HCT116 (cell line): ENCODE results near the gene POP4. TPM values are rescaled to one million over a fixed set of nuclear protein-coding genes. Genes with fewer than 3 reads are reported as not detected.

Experiments used
- ATAC-seq: fragments of 200-7000 bp; cut with Tn5 transposase; 2 replicates; pipeline ENCODE4 v1.9.1; 2020; ENCODE audit warnings: mild to moderate bottlenecking, moderate library complexity
- BruUV-seq: library from RNA; stranded (reverse); fragments of 400-500 nt; replicated peaks from 2 replicates; lab custom pipeline; 2021; lab: Mats Ljungman, UMichigan
- CTCF ChIA-PET: fragments of 300-600 bp; sonication (Branson Sonifier 250); formaldehyde crosslinking; loops from one replicate; lab custom pipeline; 2021; ENCODE audit warnings: antibody characterized with exemption; lab: Charles Lee
- POLR2A ChIA-PET: fragments of 300-600, 350-600 bp; sonication (Branson Sonifier 250); formaldehyde crosslinking; loops from one replicate; lab custom pipeline; 2021; ENCODE audit warnings: antibody characterized with exemption; lab: Charles Lee
- RAD21 ChIA-PET, 2 experiments: fragments of 300-600 bp; sonication (Branson Sonifier 250); formaldehyde crosslinking; loops; one replicate each; lab custom pipeline; 2023; ENCODE audit warnings: low total read pairs in 2 of 2; ENCODE audit not compliant: uncharacterized antibody in 2 of 2, unreplicated experiment in 2 of 2, low non-redundant PET in 1 of 2; lab: Charles Lee
- DNase-seq: peaks from one replicate; pipeline ENCODE4 v3.0.0-alpha.2; 2010; ENCODE audit warnings: low read depth, low spot score
- H2AFZ ChIP-seq: fragments of 200-600 bp; shearing (Covaris generic), sonication (generic); 2 replicates; pipeline ENCODE4 v1.6.1; 2017; ENCODE audit warnings: low read depth, mixed run types, mixed read lengths, antibody characterized with exemption, low read length; ENCODE audit not compliant: poor library complexity, severe bottlenecking
- H3K27ac ChIP-seq: 2 replicates; pipeline ENCODE4 v1.5.1; 2012; ENCODE audit warnings: low read depth, low read length
- H3K27me3 ChIP-seq: fragments of 200-600 bp; sonication (generic); 2 replicates; pipeline ENCODE4 v1.6.1; 2016; ENCODE audit warnings: mixed run types, low read length, mixed read lengths; ENCODE audit not compliant: insufficient read depth
- H3K36me3 ChIP-seq, 2 experiments: fragments of 200-500 bp in 1 of 2; fragments of 200-600 bp in 1 of 2; sonication (Bioruptor generic) in 1 of 2; sonication (generic) in 1 of 2; 2 replicates each; pipeline versions ENCODE4 v1.5.1 to v1.6.1; 2014 to 2016; ENCODE audit warnings: low read length in 2 of 2, inconsistent platforms in 1 of 2, mixed read lengths in 1 of 2, mixed run types in 1 of 2; ENCODE audit not compliant: insufficient read depth in 2 of 2, control insufficient read depth in 1 of 2
- H3K4me1 ChIP-seq, 2 experiments: fragments of 200-600 bp in 1 of 2; sonication (generic) in 1 of 2; 2 replicates each; pipeline versions ENCODE4 v1.5.1 to v1.6.1; 2012 to 2017; ENCODE audit warnings: low read length in 2 of 2, inconsistent platforms in 1 of 2, mild to moderate bottlenecking in 1 of 2, mixed read lengths in 1 of 2, mixed run types in 1 of 2, moderate library complexity in 1 of 2; ENCODE audit not compliant: insufficient read depth in 2 of 2, control insufficient read depth in 1 of 2
- H3K4me2 ChIP-seq: fragments of 200-600 bp; sonication (generic); 2 replicates; pipeline ENCODE4 v1.6.1; 2017; ENCODE audit warnings: mixed run types, low read length, mixed read lengths
- H3K4me3 ChIP-seq, 2 experiments: fragments of 200-600 bp in 1 of 2; sonication (generic) in 1 of 2; replicated peaks in 1 of 2; 2 replicates each; pipeline ENCODE4 v1.5.1; 2011 to 2016; ENCODE audit warnings: low read length in 2 of 2, control low read depth in 1 of 2, low read depth in 1 of 2, mild to moderate bottlenecking in 1 of 2, mixed read lengths in 1 of 2, mixed run types in 1 of 2
- H3K79me2 ChIP-seq: fragments of 200-600 bp; sonication (generic); 2 replicates; pipeline ENCODE4 v1.6.1; 2017; ENCODE audit warnings: mild to moderate bottlenecking, mixed run types, low read length, moderate library complexity, mixed read lengths; ENCODE audit not compliant: insufficient read depth
- H3K9ac ChIP-seq: fragments of 200-600 bp; sonication (generic); 2 replicates; pipeline ENCODE4 v1.6.1; 2016; ENCODE audit warnings: low read length, mixed read lengths
- H3K9me2 ChIP-seq: fragments of 200-600 bp; sonication (generic), shearing (Covaris generic); 2 replicates; pipeline ENCODE4 v1.6.1; 2017; ENCODE audit warnings: mixed run types, mild to moderate bottlenecking, moderate library complexity; ENCODE audit not compliant: insufficient read depth
- H3K9me3 ChIP-seq, 2 experiments: fragments of 200-500 bp in 1 of 2; fragments of 200-600 bp in 1 of 2; sonication (Bioruptor generic) in 1 of 2; sonication (generic) in 1 of 2; 2 replicates each; pipeline ENCODE4 v1.6.1; 2014 to 2017; ENCODE audit warnings: low read length in 2 of 2, mixed read lengths in 2 of 2, inconsistent platforms in 1 of 2, low read depth in 1 of 2, mild to moderate bottlenecking in 1 of 2, mixed run types in 1 of 2, moderate library complexity in 1 of 2; ENCODE audit not compliant: control insufficient read depth in 1 of 2, insufficient read depth in 1 of 2
- H4K20me1 ChIP-seq: fragments of 200-600 bp; sonication (generic), shearing (Covaris generic); 2 replicates; pipeline ENCODE4 v1.6.1; 2017; ENCODE audit warnings: mixed run types, mild to moderate bottlenecking, moderate library complexity; ENCODE audit not compliant: insufficient read depth
- CBX3 ChIP-seq: IDR thresholded peaks from 2 replicates; pipeline ENCODE4 v1.6.1; 2012; ENCODE audit warnings: low read depth
- CEBPB ChIP-seq: IDR thresholded peaks from 2 replicates; pipeline ENCODE4 v1.6.1; 2012; ENCODE audit warnings: low read depth
- CTCF ChIP-seq, 3 experiments: fragments of 200-600 bp in 1 of 3; sonication (generic) in 1 of 3; IDR thresholded peaks in 2 of 3; conservative IDR thresholded peaks in 1 of 3; 2 replicates each; pipeline ENCODE4 v1.5.1; 2012 to 2017; ENCODE audit warnings: low read depth in 2 of 3, low read length in 2 of 3, antibody characterized with exemption in 1 of 3, borderline replicate concordance in 1 of 3, control low read depth in 1 of 3, mild to moderate bottlenecking in 1 of 3, mixed read lengths in 1 of 3, mixed run types in 1 of 3, moderate library complexity in 1 of 3; ENCODE audit not compliant: insufficient read depth in 1 of 3
- EGR1 ChIP-seq: IDR thresholded peaks from 2 replicates; pipeline ENCODE4 v1.6.1; 2012; ENCODE audit warnings: low read depth
- EZH2phosphoT487 ChIP-seq: fragments of 200-600 bp; IDR thresholded peaks from 2 replicates; pipeline ENCODE4 v1.6.1; 2018; ENCODE audit warnings: antibody characterized with exemption, borderline replicate concordance
- FOSL1 ChIP-seq: IDR thresholded peaks from 2 replicates; pipeline ENCODE4 v1.6.1; 2012; ENCODE audit warnings: low read depth
- JUND ChIP-seq: IDR thresholded peaks from 2 replicates; pipeline ENCODE4 v1.6.1; 2012
- MAX ChIP-seq: IDR thresholded peaks from 2 replicates; pipeline ENCODE4 v1.6.1; 2012
- POLR2A ChIP-seq: IDR thresholded peaks from 2 replicates; pipeline ENCODE4 v1.7.0; 2011; ENCODE audit warnings: borderline replicate concordance; ENCODE audit not compliant: insufficient read depth, insufficient read length; ENCODE audit errors: extremely low read depth
- SIN3A ChIP-seq: IDR thresholded peaks from 2 replicates; pipeline ENCODE4 v1.6.1; 2012; ENCODE audit warnings: low read depth
- SP1 ChIP-seq: IDR thresholded peaks from 2 replicates; pipeline ENCODE4 v1.6.1; 2012; ENCODE audit warnings: low read depth
- TCF7L2 ChIP-seq: IDR thresholded peaks from 2 replicates; pipeline ENCODE4 v1.7.0; 2011; ENCODE audit warnings: borderline replicate concordance, inconsistent platforms; ENCODE audit not compliant: insufficient read depth, insufficient read length; ENCODE audit errors: extremely low read depth
- ZFX ChIP-seq: fragments of 450-650 bp; IDR thresholded peaks from 2 replicates; pipeline ENCODE4 v1.6.1; 2017
- ZNF274 ChIP-seq: fragments of 200-500 bp; sonication (Bioruptor generic); IDR thresholded peaks from 2 replicates; pipeline ENCODE4 v1.6.1; 2014; ENCODE audit warnings: mild to moderate bottlenecking, low read depth, low read length, inconsistent platforms
- intact Hi-C: fragments of 100-400 bp; cut with micrococcal nuclease; formaldehyde crosslinking; loops from 2 replicates; pipeline ENCODE4 v1.10.0; 2022
- total RNA-seq: library from RNA; stranded (reverse); gene quantifications from one replicate; pipeline ENCODE4 v1.2.1, GENCODE V29; 2021; ENCODE audit not compliant: unreplicated experiment

Gene POP4
- total RNA-seq, 1 experiment from 2014 or later = 61.2 TPM

- Histone ChIP-seq H3K79me2 (no peaks in the 10 kb centered on the region), H3K9me3 (no peaks in the 10 kb centered on the region), H4K20me1 (no peaks in the 10 kb centered on the region), H3K9ac (no peak overlapping the region), H3K36me3 (no peaks in the 10 kb centered on the region), H3K4me1 (no peaks in the 10 kb centered on the region), H3K4me3 (no peak overlapping the region), H3K9me2 (no peaks in the 10 kb centered on the region), H3K27me3 (no peaks in the 10 kb centered on the region), H2AFZ (no peak overlapping the region), H3K4me2 (no peak overlapping the region), H3K27ac (no peak overlapping the region)
- no TSS peak for BruUV-seq
- TF ChIP-seq JUND (no peak), CBX3 (no peak), EGR1 (no peak), SP1 (no peak), EZH2phosphoT487 (no peak), ZNF274 (no peak), FOSL1 (no peak)
- ChIA-PET CTCF (no interaction called here), POLR2A (no interaction called here), RAD21 (no interaction called here)
- intact Hi-C loops = no loop called here
- DNase-seq (no peak), ATAC-seq (no peak)
Observed at GRCh38 chr19:29655648-29656335, 49.7 kb downstream of the POP4 start.

- RAD21 ChIA-PET = no interaction called here
- intact Hi-C loops = no loop called here
- CTCF ChIA-PET = no interaction called here
Observed at GRCh38 chr19:29658221-29658991, 52.3 kb downstream of the POP4 start.

More at GRCh38 chr19:29658221-29658991, 52.3 kb downstream of the POP4 start:
- H3K79me2 ChIP-seq = no peaks in the 10 kb centered on the region
- no peaks in the 10 kb centered on the region for H3K9me2 ChIP-seq
- POLR2A ChIA-PET = no interaction called here
- H3K4me1 ChIP-seq = peaks cover 13 to 16% of the 10 kb centered on the region in 2 experiments
- DNase-seq = no peak
- no peaks in the 10 kb centered on the region for H3K27me3 ChIP-seq
- no peaks in the 10 kb centered on the region for H4K20me1 ChIP-seq
- no peaks in the 10 kb centered on the region for H3K36me3 ChIP-seq
- H2AFZ ChIP-seq = no peak overlapping the region
- no peak overlapping the region for H3K27ac ChIP-seq
- no peak for ATAC-seq
- BruUV-seq = no TSS peak
- no peaks in the 10 kb centered on the region for H3K9me3 ChIP-seq
- no peak overlapping the region for H3K9ac ChIP-seq
- TF ChIP-seq CTCF (IDR thresholded peaks at IDR 0.05 in 2 of 3, conservative IDR thresholded peaks at IDR 0.05 in 1 of 3; ENCODE audit: borderline replicate concordance in 1 of 3, insufficient read depth in 1 of 3, low read depth in 2 of 3, low read length in 2 of 3) (no peak), EGR1 (no peak), ZNF274 (no peak), CEBPB (no peak), MAX (no peak), FOSL1 (no peak), JUND (no peak), CBX3 (no peak), POLR2A (no peak), SIN3A (no peak), ZFX (no peak), EZH2phosphoT487 (no peak), TCF7L2 (no peak)
- TF ChIP-seq, all 23 proteins: peak for 0
- Histone ChIP-seq H3K4me2 (no peak overlapping the region), H3K4me3 (no peak overlapping the region)
